Measurements from ENCODE around the gene TMEM91. TPM values are rescaled to one million over a fixed set of nuclear protein-coding genes. Genes with fewer than 3 reads are reported as not detected.

Gene TMEM91
- total RNA-seq, 1 experiment from 2014 or later = 5.3 TPM

- H3K27ac Mint-ChIP-seq = peak overlapping the region; percentile 18; the same call in 1 of the 2 replicates
- DNase-seq (ENCODE audit: low spot score) = peak; percentile 39
- POLR2A ChIA-PET = interaction anchor here (0.5 to 4.2 kb wide), 4 partner anchors 12 to 91 kb away, joined by 5 to 31 read pairs (median 6); partner anchors contain the start of genes DMAC2 and TMEM91
Observed at GRCh38 chr19:41427647-41428480, 51.5 kb downstream of the TMEM91 start.

More at GRCh38 chr19:41427647-41428480, 51.5 kb downstream of the TMEM91 start:
- no peaks in the 10 kb centered on the region; the same call in 1 of the 2 replicates for H3K27me3 Mint-ChIP-seq (ENCODE audit: low read depth)
- CTCF ChIA-PET = interaction anchor here (0.6 to 3.9 kb wide), 14 partner anchors 11 to 220 kb away, joined by 3 to 40 read pairs (median 6); partner anchors contain the start of genes B9D2 and DMAC2
- ATAC-seq = peak; percentile 33
- no peaks in the 10 kb centered on the region for H3K9me3 Mint-ChIP-seq
- H3K4me1 Mint-ChIP-seq = peaks cover 21% of the 10 kb centered on the region
- TF ChIP-seq NFATC4 (CRISPR knock-in tag; IDR thresholded peaks at IDR 0.05) (no peak), NR1H2 (CRISPR knock-in tag; IDR thresholded peaks at IDR 0.05) (no peak), MAX (CRISPR knock-in tag; IDR thresholded peaks at IDR 0.05) (no peak), GRHL2 (CRISPR knock-in tag; IDR thresholded peaks at IDR 0.05; ENCODE audit: insufficient replicate concordance, severe bottlenecking) (no peak), NFE2L1 (CRISPR knock-in tag; IDR thresholded peaks at IDR 0.05) (no peak), GTF2I (CRISPR knock-in tag; conservative IDR thresholded peaks at IDR 0.05) (no peak), AFF4 (CRISPR knock-in tag; IDR thresholded peaks at IDR 0.05; ENCODE audit: borderline replicate concordance) (no peak), AR (CRISPR knock-in tag; IDR thresholded peaks at IDR 0.05) (no peak), ZNF121 (CRISPR knock-in tag; IDR thresholded peaks at IDR 0.05) (no peak), CBFB (CRISPR knock-in tag; IDR thresholded peaks at IDR 0.05; ENCODE audit: low read depth) (no peak), ZNF138 (CRISPR knock-in tag; conservative IDR thresholded peaks at IDR 0.05) (no peak), MXD4 (CRISPR knock-in tag; IDR thresholded peaks at IDR 0.05; ENCODE audit: borderline replicate concordance) (no peak), ESRRA (CRISPR knock-in tag; IDR thresholded peaks at IDR 0.05; ENCODE audit: borderline replicate concordance) (no peak), ZNF416 (CRISPR knock-in tag; IDR thresholded peaks at IDR 0.05) (no peak), IRF1 (CRISPR knock-in tag; IDR thresholded peaks at IDR 0.05) (no peak), PRDM15 (CRISPR knock-in tag; IDR thresholded peaks at IDR 0.05) (no peak)
- TF ChIP-seq, protein P1, sequence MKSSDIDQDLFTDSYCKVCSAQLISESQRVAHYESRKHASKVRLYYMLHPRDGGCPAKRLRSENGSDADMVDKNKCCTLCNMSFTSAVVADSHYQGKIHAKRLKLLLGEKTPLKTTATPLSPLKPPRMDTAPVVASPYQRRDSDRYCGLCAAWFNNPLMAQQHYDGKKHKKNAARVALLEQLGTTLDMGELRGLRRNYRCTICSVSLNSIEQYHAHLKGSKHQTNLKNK (CRISPR knock-in tag; IDR thresholded peaks at IDR 0.05) = no peak
- TF ChIP-seq, protein P2, sequence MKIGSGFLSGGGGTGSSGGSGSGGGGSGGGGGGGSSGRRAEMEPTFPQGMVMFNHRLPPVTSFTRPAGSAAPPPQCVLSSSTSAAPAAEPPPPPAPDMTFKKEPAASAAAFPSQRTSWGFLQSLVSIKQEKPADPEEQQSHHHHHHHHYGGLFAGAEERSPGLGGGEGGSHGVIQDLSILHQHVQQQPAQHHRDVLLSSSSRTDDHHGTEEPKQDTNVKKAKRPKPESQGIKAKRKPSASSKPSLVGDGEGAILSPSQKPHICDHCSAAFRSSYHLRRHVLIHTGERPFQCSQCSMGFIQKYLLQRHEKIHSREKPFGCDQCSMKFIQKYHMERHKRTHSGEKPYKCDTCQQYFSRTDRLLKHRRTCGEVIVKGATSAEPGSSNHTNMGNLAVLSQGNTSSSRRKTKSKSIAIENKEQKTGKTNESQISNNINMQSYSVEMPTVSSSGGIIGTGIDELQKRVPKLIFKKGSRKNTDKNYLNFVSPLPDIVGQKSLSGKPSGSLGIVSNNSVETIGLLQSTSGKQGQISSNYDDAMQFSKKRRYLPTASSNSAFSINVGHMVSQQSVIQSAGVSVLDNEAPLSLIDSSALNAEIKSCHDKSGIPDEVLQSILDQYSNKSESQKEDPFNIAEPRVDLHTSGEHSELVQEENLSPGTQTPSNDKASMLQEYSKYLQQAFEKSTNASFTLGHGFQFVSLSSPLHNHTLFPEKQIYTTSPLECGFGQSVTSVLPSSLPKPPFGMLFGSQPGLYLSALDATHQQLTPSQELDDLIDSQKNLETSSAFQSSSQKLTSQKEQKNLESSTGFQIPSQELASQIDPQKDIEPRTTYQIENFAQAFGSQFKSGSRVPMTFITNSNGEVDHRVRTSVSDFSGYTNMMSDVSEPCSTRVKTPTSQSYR (CRISPR knock-in tag; IDR thresholded peaks at IDR 0.05) = no peak
- TF ChIP-seq, protein P3, sequence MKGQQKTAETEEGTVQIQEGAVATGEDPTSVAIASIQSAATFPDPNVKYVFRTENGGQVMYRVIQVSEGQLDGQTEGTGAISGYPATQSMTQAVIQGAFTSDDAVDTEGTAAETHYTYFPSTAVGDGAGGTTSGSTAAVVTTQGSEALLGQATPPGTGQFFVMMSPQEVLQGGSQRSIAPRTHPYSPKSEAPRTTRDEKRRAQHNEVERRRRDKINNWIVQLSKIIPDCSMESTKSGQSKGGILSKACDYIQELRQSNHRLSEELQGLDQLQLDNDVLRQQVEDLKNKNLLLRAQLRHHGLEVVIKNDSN (CRISPR knock-in tag; IDR thresholded peaks at IDR 0.05) = no peak
- peak overlapping the region; percentile 84 for H3K4me3 Mint-ChIP-seq
- H3K36me3 Mint-ChIP-seq = peaks cover 12% of the 10 kb centered on the region

Measured in WTC11 (cell line).